GM19395 (cell line): ENCODE measurements around the gene LSP1.
"Not testable (repeated sequence)": the region's sequence is repeated elsewhere in the genome, so short reads cannot be mapped to it uniquely, and the experiment has no call there.

Source experiments
- ATAC-seq: cut with Tn5 transposase; IDR thresholded peaks from one replicate; pipeline ENCODE4 v1.9.1; 2021; ENCODE audit warnings: mild to moderate bottlenecking, moderate library complexity; ENCODE audit not compliant: unreplicated experiment

Gene LSP1, protein sequence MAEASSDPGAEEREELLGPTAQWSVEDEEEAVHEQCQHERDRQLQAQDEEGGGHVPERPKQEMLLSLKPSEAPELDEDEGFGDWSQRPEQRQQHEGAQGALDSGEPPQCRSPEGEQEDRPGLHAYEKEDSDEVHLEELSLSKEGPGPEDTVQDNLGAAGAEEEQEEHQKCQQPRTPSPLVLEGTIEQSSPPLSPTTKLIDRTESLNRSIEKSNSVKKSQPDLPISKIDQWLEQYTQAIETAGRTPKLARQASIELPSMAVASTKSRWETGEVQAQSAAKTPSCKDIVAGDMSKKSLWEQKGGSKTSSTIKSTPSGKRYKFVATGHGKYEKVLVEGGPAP

DNA sequence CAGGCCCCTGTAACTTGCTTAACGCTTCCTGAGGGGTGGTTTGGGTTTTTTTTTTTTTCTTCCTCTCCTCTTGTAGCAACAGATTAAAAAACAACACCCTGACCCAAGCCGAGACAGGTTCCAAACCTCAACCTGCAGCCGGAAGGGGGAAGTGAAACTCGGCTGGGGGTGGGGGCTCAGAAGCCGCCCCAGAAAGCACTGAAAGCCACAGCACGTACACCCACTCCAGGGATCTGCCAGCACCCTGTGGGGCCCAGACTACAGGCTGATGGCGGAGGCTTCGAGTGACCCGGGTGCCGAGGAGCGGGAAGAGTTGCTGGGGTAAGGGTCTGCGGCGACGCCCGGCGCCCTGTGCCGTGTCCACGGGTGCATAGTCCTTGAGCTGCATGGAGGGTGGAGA, at the start of gene LSP1:
Gene LSP1, plus strand, starts transcription at position 208 of the 400 bp plus-strand sequence. Its CDS starts 61 bp downstream, at position 269.
- ATAC-seq, result peak; percentile 42

DNA sequence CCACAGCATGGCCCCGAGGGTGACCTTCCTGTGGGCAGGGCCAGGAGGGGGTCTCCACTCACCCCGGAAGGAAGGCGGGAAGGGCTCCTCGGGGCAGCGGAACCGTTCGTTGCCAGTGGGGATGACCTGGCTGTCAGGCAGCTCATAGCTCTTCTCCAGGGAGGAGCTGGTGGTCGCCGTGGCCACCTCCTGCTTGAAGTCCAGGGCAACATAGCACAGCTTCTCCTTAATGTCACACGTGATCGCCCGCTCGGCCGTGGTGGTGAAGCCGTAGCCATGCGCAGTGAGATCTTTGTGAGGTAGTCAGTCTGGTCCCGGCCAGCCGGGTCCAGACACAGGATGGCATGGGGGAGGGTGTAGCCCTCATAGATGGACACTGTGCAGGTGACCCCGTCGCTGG, 49.6 kb upstream of the LSP1 start:
- no peak for ATAC-seq

DNA sequence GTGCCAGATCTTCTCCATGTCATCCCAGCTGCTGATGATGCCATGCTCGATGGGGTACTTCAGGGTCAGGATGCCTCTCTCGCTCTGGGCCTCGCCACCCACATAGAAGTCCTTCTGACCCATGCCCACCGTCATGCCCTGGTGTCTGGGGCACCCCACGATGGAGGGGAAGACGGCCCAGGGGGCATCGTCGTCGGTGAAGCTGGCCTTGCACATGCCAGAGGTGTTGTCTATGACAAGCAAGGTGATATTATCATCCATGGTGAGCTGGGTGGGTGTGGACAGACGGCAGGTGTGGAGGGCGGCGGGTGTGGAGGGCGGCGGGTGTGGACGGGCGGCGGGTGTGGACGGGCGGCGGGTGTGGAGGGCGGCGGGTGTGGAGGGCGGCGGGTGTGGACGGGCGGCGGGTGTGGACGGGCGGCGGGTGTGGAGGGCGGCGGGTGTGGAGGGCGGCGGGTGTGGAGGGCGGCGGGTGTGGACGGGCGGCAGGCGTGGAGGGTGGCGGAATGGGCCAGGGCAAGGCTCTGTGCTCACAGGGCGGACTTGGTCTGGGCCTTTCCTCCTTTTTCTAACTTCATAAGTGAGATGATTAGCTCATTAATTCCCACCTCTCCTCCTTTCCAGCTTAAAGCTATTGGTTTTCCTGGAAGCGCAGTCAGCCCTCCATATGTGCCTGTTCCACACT, 48.9 kb upstream of the LSP1 start:
- not testable (repeated sequence) for ATAC-seq

- no peak for ATAC-seq
Observed at GRCh38 chr11:1805525-1805924, 47.4 kb upstream of the LSP1 start.

DNA sequence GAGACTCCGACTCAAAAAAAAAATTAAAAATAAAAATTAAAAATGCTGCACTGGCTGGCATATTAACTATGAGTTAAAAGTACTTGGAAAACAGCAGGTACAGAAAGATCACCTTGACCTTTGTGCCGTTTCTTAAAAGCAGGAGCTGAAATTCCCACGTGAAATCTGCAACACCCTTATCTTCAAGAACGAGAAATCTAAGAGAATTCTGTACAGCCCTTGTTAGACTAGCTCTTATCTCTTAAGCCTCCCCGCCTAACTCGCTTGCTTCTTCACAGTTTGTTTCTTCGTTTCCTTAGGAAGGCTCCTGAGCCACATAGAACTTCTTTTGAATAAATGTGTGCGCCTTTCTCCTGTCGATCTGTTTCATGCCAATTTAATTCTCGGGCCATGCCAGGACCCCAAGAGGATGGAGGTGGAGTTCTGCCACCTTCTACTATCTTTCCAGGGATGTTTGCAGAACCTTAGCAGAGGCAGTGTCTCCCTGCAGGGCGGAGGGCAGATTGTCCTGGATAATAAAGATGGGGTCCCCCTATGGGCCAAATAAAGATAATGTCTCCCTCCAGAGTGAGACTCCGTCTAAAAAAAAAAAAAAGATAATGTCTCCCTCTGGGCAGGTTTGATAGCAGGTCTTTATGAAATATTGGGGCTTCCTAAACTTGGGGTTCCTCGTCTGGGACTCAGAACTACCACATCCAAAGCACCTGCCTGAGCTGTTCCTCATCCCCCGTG, 45.5 kb upstream of the LSP1 start:
- no peak for ATAC-seq

- no peak for ATAC-seq
Observed at GRCh38 chr11:1810761-1811160, 42.1 kb upstream of the LSP1 start.

DNA sequence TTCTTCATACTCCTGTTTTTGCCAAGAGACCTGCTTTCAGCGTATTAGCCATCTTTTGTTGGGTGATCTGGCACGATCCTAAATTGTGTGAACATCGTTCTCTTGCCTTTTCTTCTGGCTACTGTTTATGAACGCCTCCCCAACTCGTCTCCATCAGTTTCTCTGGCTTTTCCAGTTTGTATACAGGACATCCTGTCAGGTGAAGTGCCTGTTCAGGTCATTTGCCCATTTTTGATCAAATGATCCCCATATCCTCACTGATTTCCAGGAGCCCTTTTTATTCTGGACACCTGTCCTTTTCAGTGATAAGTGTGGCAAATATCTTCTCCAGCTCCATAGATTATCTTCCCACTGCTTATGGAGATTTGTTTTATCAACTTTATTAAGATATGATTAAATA, 40.6 kb upstream of the LSP1 start:
- no peak for ATAC-seq

DNA sequence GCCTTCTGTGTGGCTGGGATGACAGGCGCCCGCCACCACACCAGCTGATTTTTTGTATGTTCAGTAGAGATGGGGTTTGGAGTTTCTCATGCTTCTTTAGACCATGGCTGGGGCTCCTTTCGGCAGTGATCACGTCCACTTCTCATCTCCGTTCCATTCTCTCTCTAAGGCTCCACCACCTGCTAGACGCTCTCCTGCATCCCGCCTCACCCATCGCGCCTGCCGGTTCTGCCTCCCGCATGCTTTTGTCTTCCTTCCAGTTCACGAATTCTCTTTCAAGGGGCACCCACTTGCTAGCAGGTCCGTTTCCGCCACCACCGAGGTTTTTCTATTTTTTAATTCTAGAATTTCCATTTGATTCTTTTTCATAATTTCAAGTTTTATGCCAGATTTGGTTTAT, 40.1 kb upstream of the LSP1 start:
- no peak for ATAC-seq

GRCh38 chr11:1813356-1813755, 39.5 kb upstream of the LSP1 start:
- not testable (repeated sequence) for ATAC-seq

DNA sequence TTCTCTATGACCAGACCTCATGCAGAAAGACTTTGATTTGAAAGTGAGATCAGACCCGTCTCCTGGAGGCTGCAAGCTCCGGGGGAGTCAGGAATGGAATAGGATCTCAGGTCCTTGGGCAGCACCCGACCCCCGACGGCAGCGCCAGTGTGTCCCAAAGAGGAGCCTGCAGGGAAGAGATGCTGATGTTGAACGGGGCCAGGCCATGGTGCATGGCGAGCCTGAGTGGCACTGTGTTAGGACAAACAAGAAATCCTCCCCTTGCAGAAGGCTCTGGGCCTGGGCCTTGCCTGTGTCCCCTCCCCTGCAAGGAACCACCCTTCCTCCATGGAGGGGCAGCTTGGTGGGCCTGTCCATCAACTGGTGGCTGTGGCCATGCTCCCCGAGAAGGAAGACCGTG, 38.2 kb upstream of the LSP1 start:
- no peak for ATAC-seq

DNA sequence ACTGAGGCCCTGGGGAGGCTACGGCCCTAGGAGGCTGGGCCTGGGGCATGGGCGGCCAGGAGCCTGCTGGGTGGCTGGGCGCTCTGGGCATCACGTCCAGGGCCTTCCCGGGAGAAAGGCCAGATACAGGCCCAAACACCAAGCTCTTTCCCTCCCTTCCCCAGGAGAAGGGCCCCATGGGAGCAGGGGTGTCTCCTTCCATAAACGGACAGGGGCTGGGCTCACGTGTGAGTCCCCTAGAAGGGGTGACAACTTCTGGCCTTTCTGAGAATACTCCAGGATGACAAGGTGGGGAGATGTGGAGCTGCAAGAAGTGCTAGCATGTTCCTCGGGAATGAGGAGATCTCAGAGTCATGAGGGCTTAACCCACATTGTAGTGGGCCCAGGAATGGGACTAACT, 37.6 kb upstream of the LSP1 start:
- ATAC-seq, result no peak

DNA sequence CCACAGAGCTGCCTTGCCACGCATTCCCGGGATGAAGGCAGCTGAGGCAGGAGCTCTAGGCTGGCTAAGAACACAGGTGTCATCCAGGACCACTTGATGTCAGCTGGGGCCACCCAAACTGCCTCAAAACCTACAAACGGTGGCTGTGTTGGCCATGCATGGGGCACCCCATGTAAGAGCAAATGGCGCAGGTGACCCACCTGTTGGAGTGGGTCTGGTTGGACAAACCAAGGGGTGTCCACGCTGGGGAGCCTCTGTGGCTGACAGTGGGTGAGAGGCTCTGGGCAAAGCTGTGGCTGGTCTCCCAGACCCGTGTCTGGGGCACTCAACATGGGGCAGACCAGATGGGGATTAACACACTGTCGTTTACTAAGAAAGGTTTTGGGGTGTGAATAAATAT, 37.1 kb upstream of the LSP1 start:
- no peak for ATAC-seq

DNA sequence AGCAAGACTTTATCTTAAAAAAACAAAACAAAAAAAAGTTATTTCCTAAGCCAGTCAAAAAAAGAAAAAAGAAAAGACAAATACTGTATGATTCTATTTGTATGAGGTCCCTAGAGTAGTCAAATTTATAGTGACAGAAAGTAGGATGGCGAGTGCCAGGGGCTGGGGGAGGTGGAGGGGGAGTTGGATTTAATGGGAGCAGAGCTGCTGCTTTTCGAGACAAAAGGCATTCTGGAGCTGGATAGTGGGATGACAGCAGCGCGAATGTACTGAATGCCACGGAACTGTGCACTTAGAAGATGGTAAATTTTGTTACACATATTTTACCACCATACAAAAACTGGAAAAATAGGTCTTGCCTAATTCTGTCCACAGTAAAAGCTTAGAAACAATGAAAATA, 35.9 kb upstream of the LSP1 start:
- ATAC-seq, result no peak

DNA sequence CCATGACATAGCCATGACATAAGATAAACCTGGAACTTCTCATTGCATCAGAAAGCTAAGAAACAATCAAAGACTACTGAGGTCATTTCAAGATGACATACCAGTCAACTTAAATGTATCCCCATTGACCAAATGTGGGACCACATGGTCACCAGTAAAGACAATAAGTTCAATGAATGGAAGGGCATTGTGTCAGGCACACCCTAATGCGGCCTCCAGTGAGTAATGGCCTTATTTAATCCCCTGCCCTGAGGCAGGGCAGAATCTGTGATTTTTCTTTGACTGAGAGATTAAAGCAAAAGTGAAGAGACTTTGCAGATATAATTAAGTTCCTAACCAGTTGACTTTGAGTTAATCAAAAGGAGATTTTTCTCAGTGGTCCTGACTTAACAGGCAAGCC, 35.4 kb upstream of the LSP1 start:
- no peak for ATAC-seq

DNA sequence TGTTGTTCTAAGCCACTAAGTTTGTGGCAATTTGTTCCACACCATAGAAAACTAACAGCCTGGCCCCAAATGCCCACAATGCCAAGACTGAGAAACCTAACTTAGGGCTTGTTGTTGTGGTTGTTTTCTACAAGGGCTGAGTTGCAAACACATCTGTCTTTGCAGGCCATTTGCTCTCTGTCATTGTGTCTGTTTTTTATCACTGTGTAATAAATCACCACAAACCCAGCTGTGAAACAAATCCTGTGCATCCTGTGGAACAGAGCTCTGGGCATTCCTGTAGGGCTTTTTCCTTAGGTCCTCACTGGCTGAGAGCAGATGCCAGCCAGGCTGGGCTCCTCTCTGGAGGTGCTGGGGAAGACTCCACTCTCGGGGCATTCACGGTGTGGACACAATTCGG, 33.8 kb upstream of the LSP1 start:
- ATAC-seq, result no peak

GRCh38 chr11:1820463-1821325, 32.2 kb upstream of the LSP1 start:
- no peak for ATAC-seq

DNA sequence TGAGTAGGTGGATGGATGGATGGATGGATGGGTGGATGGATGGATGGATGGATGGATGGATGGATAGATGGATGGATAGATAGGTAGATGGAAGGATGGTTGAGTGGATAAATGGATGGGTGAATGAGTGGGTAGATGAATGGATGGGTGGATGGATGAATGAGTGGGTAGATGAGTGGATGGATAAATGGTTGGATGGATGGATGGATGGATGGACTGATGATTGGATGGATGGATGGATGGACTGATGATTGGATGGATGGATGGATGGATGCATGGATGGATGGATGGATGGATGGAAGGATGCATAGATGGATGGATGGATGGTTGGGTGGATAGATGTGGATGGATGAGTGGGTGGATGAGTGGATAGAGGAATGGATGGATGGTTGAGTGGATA, 31.3 kb upstream of the LSP1 start:
- no peak for ATAC-seq

GRCh38 chr11:1822648-1823375, 30.1 kb upstream of the LSP1 start:
- ATAC-seq, result no peak

- ATAC-seq, result no peak
Observed at GRCh38 chr11:1823376-1824220, 29.3 kb upstream of the LSP1 start.
